B cell (primary cell): ENCODE results near the gene CD101. TPM values are rescaled to one million over a fixed set of nuclear protein-coding genes. Genes with fewer than 3 reads are reported as not detected.

Source experiments
- ATAC-seq: fragments of 200-7000 bp; cut with Tn5 transposase; one replicate; pipeline ENCODE4 v1.10.0; 2021; ENCODE audit warnings: low read depth, mild to moderate bottlenecking, moderate number of reproducible peaks, moderate library complexity
- CTCF ChIA-PET: fragments of 350-600 bp; sonication (Branson Sonifier 250); formaldehyde crosslinking; loops from one replicate; lab custom pipeline; 2021; ENCODE audit warnings: antibody characterized with exemption, inconsistent platforms; lab: Charles Lee
- POLR2A ChIA-PET: fragments of 350-600 bp; sonication (Branson Sonifier 250); formaldehyde crosslinking; loops from one replicate; lab custom pipeline; 2021; ENCODE audit warnings: antibody characterized with exemption; lab: Charles Lee
- DNase-seq: peaks from one replicate; pipeline ENCODE4 v3.0.0; 2013
- H2AFZ ChIP-seq: 2 replicates; pipeline ENCODE4 v1.6.1; 2012; ENCODE audit warnings: mild to moderate bottlenecking, low read depth, low read length; ENCODE audit not compliant: insufficient read depth, poor library complexity, severe bottlenecking
- H3K27ac ChIP-seq, 2 donors: 1 replicate in 1 of 2; 2 replicates in 1 of 2; pipeline ENCODE4 v1.5.1; 2012 to 2013; ENCODE audit warnings: low read length in 2 of 2, mild to moderate bottlenecking in 2 of 2, moderate library complexity in 1 of 2
- H3K27me3 ChIP-seq, 4 experiments: fragments of 200-600 bp in 1 of 4; sonication (generic) in 1 of 4; replicated peaks in 1 of 4; 1 replicate in 2 of 4; 2 replicates in 2 of 4; pipeline versions ENCODE4 v1.6.1 to v1.7.0; 2013 to 2016; ENCODE audit warnings: low read length in 3 of 4, mild to moderate bottlenecking in 2 of 4, mixed read lengths in 1 of 4, moderate library complexity in 1 of 4; ENCODE audit not compliant: insufficient read depth in 4 of 4, control insufficient read depth in 3 of 4; ENCODE audit errors: control extremely low read depth in 1 of 4
- H3K36me3 ChIP-seq, 2 experiments: replicated peaks in 1 of 2; 1 replicate in 1 of 2; 2 replicates in 1 of 2; pipeline versions ENCODE4 v1.6.1 to v1.7.1; 2013; ENCODE audit warnings: low read length in 1 of 2; ENCODE audit not compliant: insufficient read depth in 2 of 2, control insufficient read depth in 1 of 2; ENCODE audit errors: control extremely low read depth in 1 of 2, extremely low read depth in 1 of 2
- H3K4me1 ChIP-seq, 2 donors: fragments of 200-600 bp in 1 of 2; sonication (generic) in 1 of 2; 1 replicate in 1 of 2; 2 replicates in 1 of 2; pipeline versions ENCODE4 v1.5.1 to v1.6.1; 2013 to 2017; ENCODE audit warnings: low read length in 2 of 2; ENCODE audit not compliant: control insufficient read depth in 2 of 2, insufficient read depth in 2 of 2
- H3K4me2 ChIP-seq: replicated peaks from 2 replicates; pipeline ENCODE3; 2012; ENCODE audit warnings: mild to moderate bottlenecking, low read depth, low read length; ENCODE audit not compliant: poor library complexity, severe bottlenecking
- H3K4me3 ChIP-seq, 5 experiments: fragments of 200-600 bp in 1 of 5; sonication (generic) in 1 of 5; 1 replicate in 3 of 5; 2 replicates in 2 of 5; pipeline versions ENCODE4 v1.5.1 to v1.7.0; 2011 to 2016; ENCODE audit warnings: low read length in 4 of 5, mild to moderate bottlenecking in 4 of 5, low read depth in 2 of 5, control low read depth in 1 of 5, moderate library complexity in 1 of 5; ENCODE audit not compliant: insufficient read depth in 1 of 5; ENCODE audit errors: control extremely low read depth in 1 of 5, extremely low read depth in 1 of 5
- H3K79me2 ChIP-seq: fragments of 200-600 bp; sonication (generic); one replicate; pipeline ENCODE4 v1.6.0; 2016; ENCODE audit warnings: low read length; ENCODE audit not compliant: control insufficient read depth, insufficient read depth
- H3K9ac ChIP-seq: fragments of 200-600 bp; sonication (generic); 2 replicates; pipeline ENCODE4 v1.6.1; 2017; ENCODE audit warnings: mild to moderate bottlenecking, low read length, moderate library complexity
- H3K9me3 ChIP-seq, 3 donors: one replicate each; pipeline versions ENCODE4 v1.6.1 to v1.7.1; 2013; ENCODE audit warnings: low read length in 2 of 3; ENCODE audit not compliant: control insufficient read depth in 2 of 3, insufficient read depth in 1 of 3; ENCODE audit errors: control extremely low read depth in 1 of 3
- H4K20me1 ChIP-seq: 2 replicates; pipeline ENCODE4 v1.6.0; 2012; ENCODE audit warnings: mild to moderate bottlenecking, low read length; ENCODE audit not compliant: insufficient read depth, control insufficient read depth, poor library complexity, severe bottlenecking
- H3K27ac Mint-ChIP-seq: one replicate; pipeline ENCODE4 v1.8.0; 2021; ENCODE audit warnings: mixed read lengths
- H3K27me3 Mint-ChIP-seq: one replicate; pipeline ENCODE4 v1.8.0; 2021; ENCODE audit warnings: mixed read lengths
- H3K4me1 Mint-ChIP-seq: one replicate; pipeline ENCODE4 v1.8.0; 2021; ENCODE audit warnings: mixed read lengths
- H3K4me3 Mint-ChIP-seq: one replicate; pipeline ENCODE4 v1.8.0; 2021; ENCODE audit warnings: mixed read lengths
- H3K9me3 Mint-ChIP-seq: one replicate; pipeline ENCODE4 v1.8.0; 2022; ENCODE audit warnings: mixed read lengths; ENCODE audit not compliant: insufficient read depth
- CTCF ChIP-seq: fragments of 200-600 bp; IDR thresholded peaks from one replicate; pipeline ENCODE4 v1.8.0; 2022; ENCODE audit warnings: antibody characterized with exemption, mild to moderate bottlenecking
- EZH2 ChIP-seq: IDR thresholded peaks from 2 replicates; pipeline ENCODE4 v1.6.1; 2012; ENCODE audit warnings: borderline replicate concordance, low read depth, mild to moderate bottlenecking, moderate library complexity, low read length; ENCODE audit not compliant: insufficient read depth, poor library complexity, severe bottlenecking
- WGBS: methylation state at CpG from one replicate; pipeline ENCODE4 v1.1.5; 2013; ENCODE audit warnings: missing lambda C conversion rate; ENCODE audit not compliant: insufficient coverage; 5-methylcytosine and 5-hydroxymethylcytosine counted together
- intact Hi-C: fragments of 100-400 bp; cut with micrococcal nuclease; formaldehyde crosslinking; loops from one replicate; pipeline ENCODE4 v1.10.0; 2022
- polyA plus RNA-seq: library from polyadenylated mRNA; depleted of rRNA; stranded (reverse); fragments of >200 nt; gene quantifications from 2 replicates; pipeline ENCODE4 v1.2.3, GENCODE V29; 2012
- total RNA-seq, 2 donors: library from RNA; stranded (reverse); fragments of 120-200 nt in 1 of 2; gene quantifications; 1 replicate in 1 of 2; 2 replicates in 1 of 2; pipeline versions ENCODE4 v1.2.3 to v1.2.4, GENCODE V29; 2013 to 2022

Gene CD101
- total and polyA plus RNA-seq, 2 donors (not counting 1 experiment from before 2014, with no cell fraction given): 0.19 TPM; not detected in 1

GRCh38 chr1:117061986-117062415 is 60.4 kb downstream of the CD101 start:
- ChIA-PET CTCF (interaction anchor here (0.7 to 2.6 kb wide), 6 partner anchors 10 to 337 kb away, joined by 3 to 13 read pairs (median 4); no protein-coding TSS in a partner anchor), POLR2A (no interaction called here)
- Mint-ChIP-seq H3K4me3 (no peak overlapping the region), H3K9me3 (no peaks in the 10 kb centered on the region), H3K4me1 (peaks cover 26% of the 10 kb centered on the region), H3K27me3 (no peaks in the 10 kb centered on the region), H3K27ac (no peak overlapping the region)
- Histone ChIP-seq H3K79me2 (peaks cover 3% of the 10 kb centered on the region), H3K4me2 (no peak overlapping the region), H3K9me3 (no peaks in the 10 kb centered on the region), H3K27me3 (no peaks in the 10 kb centered on the region), H3K4me3 (no peak overlapping the region), H2AFZ (no peak overlapping the region), H3K36me3 (peaks cover 0 to 6% of the 10 kb centered on the region in 2 experiments), H3K27ac (no peak overlapping the region), H3K9ac (no peak overlapping the region), H3K4me1 (peaks cover 14 to 17% of the 10 kb centered on the region in 2 donors), H4K20me1 (no peaks in the 10 kb centered on the region)
- intact Hi-C loops: loop anchor here (2.0 to 10.0 kb wide), 3 partner anchors 305 to 613 kb away; partner anchors contain the start of genes CD58 and MAN1A2
- TF ChIP-seq CTCF (no peak), EZH2 (no peak)
- 78% methylated on average over 2 of the region's 2 CpGs for WGBS
- ATAC-seq (no peak), DNase-seq (no peak)

GRCh38 chr1:117066367-117066766 is 64.8 kb downstream of the CD101 start:
- intact Hi-C loops: loop anchor here (10.0 kb wide), 1 partner anchor 608 kb away; no protein-coding TSS in a partner anchor
- H3K4me3 ChIP-seq: no peak overlapping the region
- Mint-ChIP-seq H3K27me3 (no peaks in the 10 kb centered on the region), H3K9me3 (no peaks in the 10 kb centered on the region), H3K27ac (no peak overlapping the region), H3K4me3 (no peak overlapping the region), H3K4me1 (peaks cover 12% of the 10 kb centered on the region)
- 100% methylated on average over 3 of the region's 6 CpGs for WGBS
- CTCF ChIA-PET: interaction anchor here (0.6 to 3.0 kb wide), 9 partner anchors 13 to 830 kb away, joined by 3 to 39 read pairs (median 5); no protein-coding TSS in a partner anchor
- no peaks in the 10 kb centered on the region for H3K79me2 ChIP-seq
- H3K4me1 ChIP-seq: no peaks in the 10 kb centered on the region
- peaks cover 0 to 6% of the 10 kb centered on the region in 2 experiments for H3K36me3 ChIP-seq
- POLR2A ChIA-PET: no interaction called here
- H3K9me3 ChIP-seq: no peaks in the 10 kb centered on the region
- no peaks in the 10 kb centered on the region for H4K20me1 ChIP-seq
- no peak overlapping the region for H3K27ac ChIP-seq
- ATAC-seq: no peak
- H3K4me2 ChIP-seq: no peak overlapping the region
- H3K27me3 ChIP-seq: no peaks in the 10 kb centered on the region
- H3K9ac ChIP-seq: no peak overlapping the region
- no peak for DNase-seq
- TF ChIP-seq CTCF: no peak
- TF ChIP-seq EZH2: no peak
- no peak overlapping the region for H2AFZ ChIP-seq
